Effector memory CD4-positive, alpha-beta T cell (primary cell): Measurements from ENCODE around the gene FOXP1.

Experiments used
- DNase-seq, 3 donors: peaks; one replicate each; pipeline ENCODE4 v3.0.0-alpha.2; 2020
- H3K27ac ChIP-seq: 2 replicates; pipeline ENCODE4 v1.7.0; 2013; ENCODE audit warnings: mild to moderate bottlenecking, low read length, moderate library complexity; ENCODE audit not compliant: insufficient read depth, poor library complexity, severe bottlenecking
- H3K27me3 ChIP-seq: replicated peaks from 2 replicates; pipeline ENCODE4 v1.7.0; 2013; ENCODE audit warnings: mild to moderate bottlenecking, low read length; ENCODE audit not compliant: insufficient read depth, control insufficient read depth, poor library complexity, severe bottlenecking
- H3K36me3 ChIP-seq: 2 replicates; pipeline ENCODE4 v1.7.0; 2013; ENCODE audit warnings: mild to moderate bottlenecking, low read length, moderate library complexity; ENCODE audit not compliant: control insufficient read depth, insufficient read depth
- H3K4me1 ChIP-seq: 2 replicates; pipeline ENCODE4 v1.7.0; 2013; ENCODE audit warnings: low read length, mild to moderate bottlenecking; ENCODE audit not compliant: control insufficient read depth, insufficient read depth, poor library complexity, severe bottlenecking
- H3K4me3 ChIP-seq: 2 replicates; pipeline ENCODE4 v1.7.0; 2013; ENCODE audit warnings: low read length, low read depth, mild to moderate bottlenecking; ENCODE audit not compliant: insufficient read depth, poor library complexity, severe bottlenecking
- H3K9me3 ChIP-seq: 2 replicates; pipeline ENCODE4 v1.7.0; 2013; ENCODE audit warnings: mild to moderate bottlenecking, low read length, moderate library complexity; ENCODE audit not compliant: control insufficient read depth

The FOXP1 gene

DNA sequence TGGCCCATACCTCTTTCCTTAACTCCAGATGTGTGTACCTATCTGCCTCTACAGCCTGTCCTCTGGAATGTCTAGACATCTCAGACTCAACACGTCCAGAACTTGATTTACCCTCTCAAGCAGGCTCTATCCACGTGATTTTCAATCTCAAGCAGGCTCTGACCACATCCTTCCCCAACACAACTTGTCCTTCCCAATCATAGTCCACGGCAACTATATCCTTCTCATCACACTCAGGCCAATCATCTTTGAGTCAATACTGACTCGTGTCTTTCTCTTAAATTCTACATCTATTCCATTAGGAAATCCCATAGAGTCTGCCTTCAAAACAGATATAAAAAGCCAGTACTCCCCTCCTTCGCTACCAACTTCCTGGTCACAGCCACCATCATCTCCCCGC, 70.4 kb downstream of the FOXP1 start:
- no peaks in the 10 kb centered on the region for H3K36me3 ChIP-seq
- no peak for DNase-seq
- H3K4me1 ChIP-seq = peaks cover 5% of the 10 kb centered on the region
- H3K4me3 ChIP-seq = no peak overlapping the region
- no peaks in the 10 kb centered on the region for H3K27me3 ChIP-seq
- H3K27ac ChIP-seq = no peak overlapping the region
- H3K9me3 ChIP-seq = no peaks in the 10 kb centered on the region

DNA sequence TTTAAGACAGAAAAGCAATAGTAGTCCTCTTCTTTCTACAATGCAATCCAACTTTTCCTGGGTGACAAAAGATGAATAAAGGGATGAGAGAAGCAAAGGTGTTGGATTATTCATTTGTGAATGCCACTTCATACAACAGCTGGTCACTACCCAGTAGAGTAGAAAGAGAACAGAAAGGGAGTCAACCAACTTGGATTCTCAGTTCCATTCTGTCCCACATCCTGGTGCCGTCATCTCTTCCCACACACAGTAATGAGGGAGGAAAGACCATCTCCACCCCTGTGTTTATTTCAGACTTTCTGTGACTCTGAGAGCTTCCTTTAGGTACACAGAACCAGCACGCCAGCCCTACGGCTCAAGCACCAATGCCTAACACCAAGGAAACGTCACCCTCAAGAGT, 71.0 kb downstream of the FOXP1 start:
- no peaks in the 10 kb centered on the region for H3K27me3 ChIP-seq
- DNase-seq = no peak
- no peak overlapping the region for H3K4me3 ChIP-seq
- no peaks in the 10 kb centered on the region for H3K9me3 ChIP-seq
- H3K27ac ChIP-seq = no peak overlapping the region
- no peaks in the 10 kb centered on the region for H3K36me3 ChIP-seq
- H3K4me1 ChIP-seq = peaks cover 5% of the 10 kb centered on the region

DNA sequence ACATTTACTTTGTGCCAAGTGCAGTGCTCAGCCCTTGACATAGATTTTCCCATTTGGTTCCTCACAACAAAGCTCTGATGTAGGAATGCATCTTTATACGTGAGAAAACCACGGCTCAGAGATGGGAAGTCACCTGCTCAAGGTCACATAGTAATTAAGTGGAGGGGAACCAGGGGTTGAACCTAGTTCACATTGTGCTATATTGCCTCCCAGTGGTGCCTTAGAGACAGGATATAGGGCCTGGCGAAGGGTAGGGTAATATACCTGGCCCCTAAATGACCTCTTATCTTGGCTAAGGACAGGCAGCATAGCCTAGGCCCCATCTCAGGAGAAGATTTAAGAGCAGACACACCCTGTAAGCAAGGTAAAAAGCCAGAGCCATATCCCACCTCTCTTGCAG, 71.5 kb downstream of the FOXP1 start:
- no peaks in the 10 kb centered on the region for H3K36me3 ChIP-seq
- H3K9me3 ChIP-seq = no peaks in the 10 kb centered on the region
- no peaks in the 10 kb centered on the region for H3K27me3 ChIP-seq
- H3K4me1 ChIP-seq = peaks cover 5% of the 10 kb centered on the region
- no peak overlapping the region for H3K27ac ChIP-seq
- H3K4me3 ChIP-seq = no peak overlapping the region
- DNase-seq = peak in 2 of 3 donors; percentile 17 to 24

DNA sequence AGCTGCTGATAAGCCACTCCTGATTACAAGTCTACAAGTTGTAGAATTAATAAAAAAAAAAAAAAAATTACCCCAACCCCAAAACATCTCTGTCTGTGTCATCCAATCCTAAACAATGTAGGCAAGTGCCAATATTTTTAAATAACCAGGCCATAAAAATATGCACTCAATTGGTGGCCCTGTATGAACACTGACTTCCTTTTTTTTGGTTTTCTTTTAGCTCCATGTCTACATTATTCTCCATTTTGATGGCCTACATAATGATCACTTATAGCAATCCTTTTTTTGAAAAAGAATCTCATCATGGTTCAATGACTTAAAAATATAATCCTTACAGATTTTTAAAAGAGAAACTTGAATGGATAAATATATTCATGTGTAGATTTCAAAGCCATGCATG, 72.1 kb downstream of the FOXP1 start:
- no peak for DNase-seq
- no peaks in the 10 kb centered on the region for H3K9me3 ChIP-seq
- no peak overlapping the region for H3K4me3 ChIP-seq
- H3K36me3 ChIP-seq = no peaks in the 10 kb centered on the region
- H3K4me1 ChIP-seq = peaks cover 5% of the 10 kb centered on the region
- no peak overlapping the region for H3K27ac ChIP-seq
- H3K27me3 ChIP-seq = no peaks in the 10 kb centered on the region

DNA sequence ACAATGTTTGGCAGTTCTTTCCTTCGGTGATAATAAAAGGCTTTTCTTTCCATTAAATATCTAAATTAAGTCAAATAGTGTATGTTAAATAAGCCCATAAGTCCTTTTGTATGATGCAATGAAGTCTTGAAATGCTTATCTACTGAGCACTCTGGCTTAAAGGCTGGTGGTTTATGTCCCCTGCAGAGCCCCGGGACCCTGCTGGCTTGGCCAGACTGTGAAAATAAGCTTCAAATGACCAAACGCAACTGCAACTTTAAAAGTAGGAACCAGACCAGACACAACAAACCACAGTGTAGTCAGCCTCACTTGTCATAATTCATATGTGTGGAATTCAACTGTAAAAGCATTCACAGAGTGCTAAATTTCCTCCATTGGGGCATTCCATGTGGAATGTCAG, 72.5 kb downstream of the FOXP1 start:
- no peak for DNase-seq
- no peak overlapping the region for H3K27ac ChIP-seq

DNA sequence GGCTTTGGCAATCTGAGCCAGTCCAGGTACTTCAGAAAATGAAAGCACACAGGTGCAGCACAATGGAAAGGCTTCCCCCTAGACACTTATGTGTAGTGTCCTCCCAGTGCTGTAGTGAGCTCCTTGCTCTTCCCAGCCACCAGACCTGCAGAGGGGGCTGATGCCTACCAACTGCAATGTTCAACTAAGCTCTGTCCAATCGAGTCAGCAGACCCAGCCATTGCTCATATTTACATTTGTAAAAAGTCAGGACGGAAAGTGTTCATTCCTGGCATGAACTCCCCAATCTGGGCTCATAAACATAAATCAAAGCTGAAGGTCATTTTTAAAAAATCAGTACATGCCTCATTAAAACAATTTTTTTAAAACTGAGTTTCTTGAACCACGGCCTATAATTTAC, 73.0 kb downstream of the FOXP1 start:
- H3K27ac ChIP-seq = no peak overlapping the region
- DNase-seq = no peak
- no peaks in the 10 kb centered on the region for H3K36me3 ChIP-seq

More for the DNA sequence above, 72.5 kb downstream of the FOXP1 start:
- Histone ChIP-seq H3K4me3 (no peak overlapping the region), H3K9me3 (no peaks in the 10 kb centered on the region), H3K4me1 (peaks cover 5% of the 10 kb centered on the region), H3K36me3 (no peaks in the 10 kb centered on the region), H3K27me3 (no peaks in the 10 kb centered on the region)

DNA sequence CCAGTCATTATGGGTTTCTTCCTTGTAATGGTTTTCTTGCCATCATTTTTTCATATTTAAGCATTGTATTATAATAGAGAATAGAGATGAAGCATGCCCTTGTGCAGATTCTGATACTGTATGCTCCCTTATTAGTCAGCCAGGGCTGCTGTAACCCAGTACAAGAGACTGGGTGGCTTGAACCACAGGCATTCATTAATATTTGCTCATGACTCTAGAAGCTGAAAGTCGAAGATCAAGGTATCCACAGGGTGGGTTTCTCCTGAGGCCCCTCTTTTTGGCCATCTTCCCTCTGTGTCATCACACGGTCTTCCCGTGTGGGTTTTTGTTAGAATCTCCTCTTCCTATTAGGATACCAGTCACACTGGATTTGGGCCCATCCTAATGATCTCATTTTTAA, 74.5 kb downstream of the FOXP1 start:
- no peak overlapping the region for H3K27ac ChIP-seq
- no peaks in the 10 kb centered on the region for H3K27me3 ChIP-seq
- H3K9me3 ChIP-seq = no peaks in the 10 kb centered on the region
- H3K4me3 ChIP-seq = no peak overlapping the region
- H3K4me1 ChIP-seq = peaks cover 5% of the 10 kb centered on the region
- no peaks in the 10 kb centered on the region for H3K36me3 ChIP-seq
- no peak for DNase-seq

More for the DNA sequence above, 73.0 kb downstream of the FOXP1 start:
- no peaks in the 10 kb centered on the region for H3K27me3 ChIP-seq
- H3K9me3 ChIP-seq = no peaks in the 10 kb centered on the region
- H3K4me1 ChIP-seq = peaks cover 5% of the 10 kb centered on the region
- H3K4me3 ChIP-seq = no peak overlapping the region

DNA sequence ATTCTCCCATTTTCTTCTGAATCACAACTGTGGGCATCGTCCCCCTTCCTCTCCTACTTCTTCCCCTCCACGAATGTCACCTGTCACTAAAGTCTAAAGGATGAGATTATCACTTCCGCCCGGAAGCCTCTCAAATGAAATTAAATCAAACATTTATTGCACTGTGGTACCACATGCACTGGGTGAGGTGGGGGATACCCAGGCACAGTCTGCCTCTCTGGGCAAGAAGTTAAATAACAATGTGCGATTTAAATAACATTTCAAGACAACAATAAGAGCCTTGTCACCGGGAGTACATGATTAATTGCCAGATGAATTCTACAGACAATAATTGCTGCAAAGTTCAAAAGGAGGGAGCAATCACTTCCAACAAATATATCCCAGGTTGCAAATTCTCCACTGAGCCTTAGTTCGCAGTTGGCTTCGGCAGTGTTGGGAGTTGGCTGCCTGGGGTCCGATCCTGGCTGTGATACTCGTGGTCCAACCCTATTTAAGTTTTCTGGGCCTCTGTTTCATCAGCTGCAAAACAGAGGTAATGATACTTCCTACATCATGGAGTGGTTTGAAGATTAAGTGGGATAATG, 77.7 kb downstream of the FOXP1 start:
- no peaks in the 10 kb centered on the region for H3K27me3 ChIP-seq
- no peak overlapping the region for H3K4me3 ChIP-seq
- H3K4me1 ChIP-seq = no peaks in the 10 kb centered on the region
- no peak for DNase-seq
- H3K9me3 ChIP-seq = no peaks in the 10 kb centered on the region
- H3K27ac ChIP-seq = no peak overlapping the region
- no peaks in the 10 kb centered on the region for H3K36me3 ChIP-seq

DNA sequence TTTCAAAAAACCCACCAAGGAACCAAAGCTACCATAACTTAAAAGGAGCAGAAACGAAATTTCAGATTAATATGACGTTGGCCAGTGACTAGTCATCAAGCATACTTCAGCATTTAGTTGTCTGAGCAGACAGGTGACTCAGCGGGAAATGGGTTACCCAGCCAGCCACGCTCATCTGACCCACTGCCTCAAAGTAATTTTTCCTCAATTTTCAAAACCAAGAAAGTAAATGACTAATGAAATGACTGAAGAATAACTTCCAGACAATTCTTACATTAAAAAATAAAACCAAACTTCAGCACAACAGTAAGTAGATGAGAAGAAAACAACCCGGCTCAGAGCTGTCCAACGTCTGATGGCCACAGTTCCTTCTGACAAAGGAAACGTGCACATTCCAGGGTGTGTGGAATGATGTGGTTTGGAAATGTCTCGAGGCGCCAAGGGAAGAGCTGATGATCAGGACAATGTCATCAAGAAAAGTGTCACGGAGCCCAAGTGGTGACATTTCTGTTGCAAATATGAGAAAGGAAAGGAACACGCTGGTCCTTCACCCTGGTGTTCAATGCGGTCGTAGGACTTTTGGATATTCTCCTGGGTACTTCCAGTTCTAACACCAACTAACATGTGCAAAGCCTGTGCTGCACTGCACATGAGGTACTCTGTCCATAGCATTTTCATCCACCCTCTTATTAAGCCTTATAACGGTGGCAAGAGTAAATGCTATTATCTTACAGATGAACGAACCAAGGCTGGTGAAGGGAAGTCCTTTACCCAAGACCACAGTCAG, 79.1 kb downstream of the FOXP1 start:
- Histone ChIP-seq H3K9me3 (no peaks in the 10 kb centered on the region), H3K27ac (no peak overlapping the region), H3K4me3 (no peak overlapping the region), H3K4me1 (no peaks in the 10 kb centered on the region), H3K36me3 (no peaks in the 10 kb centered on the region), H3K27me3 (no peaks in the 10 kb centered on the region)
- DNase-seq = no peak

DNA sequence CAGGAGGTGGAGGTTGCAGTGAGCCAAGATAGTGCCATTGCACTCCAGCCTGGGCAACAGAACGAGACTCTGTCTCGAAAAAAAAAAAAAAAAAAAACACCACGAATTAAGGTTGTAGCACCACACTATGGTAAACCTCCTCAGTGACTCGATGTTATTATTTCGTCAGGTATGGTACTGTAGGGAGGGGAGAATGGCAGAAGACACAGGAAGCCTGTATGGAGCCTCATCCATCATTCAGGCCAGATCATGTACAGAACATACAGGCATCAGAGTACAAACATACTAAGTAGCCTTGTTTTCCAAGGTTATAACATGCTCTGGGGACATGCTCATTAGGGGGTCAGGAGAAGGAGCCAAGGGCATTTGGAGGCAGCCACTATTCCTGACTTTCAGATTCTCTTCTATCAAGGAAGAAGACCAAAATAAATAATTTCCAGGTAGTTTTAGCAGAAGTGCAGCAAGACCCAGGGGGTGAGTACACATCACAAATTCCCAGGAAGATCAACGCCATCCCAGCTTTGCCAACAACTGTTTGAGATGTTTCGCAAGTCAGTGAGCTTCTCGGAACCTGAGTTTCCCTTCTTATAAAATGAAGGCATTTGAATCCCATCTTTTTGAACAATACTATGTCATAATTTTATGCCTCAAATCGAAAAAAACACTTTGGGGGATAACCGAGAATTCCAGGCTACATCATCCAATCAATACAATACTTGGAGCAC, 79.8 kb downstream of the FOXP1 start:
- H3K4me3 ChIP-seq = no peak overlapping the region
- H3K9me3 ChIP-seq = no peaks in the 10 kb centered on the region
- no peak for DNase-seq
- H3K27me3 ChIP-seq = no peaks in the 10 kb centered on the region
- H3K36me3 ChIP-seq = no peaks in the 10 kb centered on the region
- H3K27ac ChIP-seq = no peak overlapping the region
- no peaks in the 10 kb centered on the region for H3K4me1 ChIP-seq
